ENCODE data around the gene RPL9.
"Not testable (repeated sequence)": the region's sequence is repeated elsewhere in the genome, so short reads cannot be mapped to it uniquely, and the experiment has no call there.

Gene RPL9

DNA sequence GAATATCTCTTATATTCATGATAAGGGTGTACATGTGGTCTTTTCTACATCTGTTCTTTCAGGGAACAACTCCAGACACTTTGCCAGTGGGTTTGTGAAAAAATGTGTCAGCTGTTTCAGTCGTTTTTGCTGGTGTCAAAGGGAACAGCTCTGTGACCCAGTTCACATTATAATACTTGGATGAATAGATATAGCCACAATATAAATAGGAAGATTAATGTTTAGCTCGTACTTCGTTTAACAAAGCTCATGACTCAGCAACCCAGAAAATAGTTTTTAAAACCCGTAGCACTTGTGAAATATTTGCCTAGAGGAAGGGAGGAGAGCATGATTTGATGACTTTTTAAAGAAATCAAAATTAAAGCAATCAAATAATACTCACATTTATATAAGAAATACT is 8.0 kb upstream of the RPL9 start:
- H3K4me3 ChIP-seq (replicated peaks; ENCODE audit: low read depth, low read length), result no peak overlapping the region
- DNase-seq (ENCODE audit: extremely low read depth, low read depth), result no peak
- TF ChIP-seq, protein P1, sequence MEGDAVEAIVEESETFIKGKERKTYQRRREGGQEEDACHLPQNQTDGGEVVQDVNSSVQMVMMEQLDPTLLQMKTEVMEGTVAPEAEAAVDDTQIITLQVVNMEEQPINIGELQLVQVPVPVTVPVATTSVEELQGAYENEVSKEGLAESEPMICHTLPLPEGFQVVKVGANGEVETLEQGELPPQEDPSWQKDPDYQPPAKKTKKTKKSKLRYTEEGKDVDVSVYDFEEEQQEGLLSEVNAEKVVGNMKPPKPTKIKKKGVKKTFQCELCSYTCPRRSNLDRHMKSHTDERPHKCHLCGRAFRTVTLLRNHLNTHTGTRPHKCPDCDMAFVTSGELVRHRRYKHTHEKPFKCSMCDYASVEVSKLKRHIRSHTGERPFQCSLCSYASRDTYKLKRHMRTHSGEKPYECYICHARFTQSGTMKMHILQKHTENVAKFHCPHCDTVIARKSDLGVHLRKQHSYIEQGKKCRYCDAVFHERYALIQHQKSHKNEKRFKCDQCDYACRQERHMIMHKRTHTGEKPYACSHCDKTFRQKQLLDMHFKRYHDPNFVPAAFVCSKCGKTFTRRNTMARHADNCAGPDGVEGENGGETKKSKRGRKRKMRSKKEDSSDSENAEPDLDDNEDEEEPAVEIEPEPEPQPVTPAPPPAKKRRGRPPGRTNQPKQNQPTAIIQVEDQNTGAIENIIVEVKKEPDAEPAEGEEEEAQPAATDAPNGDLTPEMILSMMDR (IDR thresholded peaks at IDR 0.05; ENCODE audit: low read depth, low read length, missing control alignments), result no peak

DNA sequence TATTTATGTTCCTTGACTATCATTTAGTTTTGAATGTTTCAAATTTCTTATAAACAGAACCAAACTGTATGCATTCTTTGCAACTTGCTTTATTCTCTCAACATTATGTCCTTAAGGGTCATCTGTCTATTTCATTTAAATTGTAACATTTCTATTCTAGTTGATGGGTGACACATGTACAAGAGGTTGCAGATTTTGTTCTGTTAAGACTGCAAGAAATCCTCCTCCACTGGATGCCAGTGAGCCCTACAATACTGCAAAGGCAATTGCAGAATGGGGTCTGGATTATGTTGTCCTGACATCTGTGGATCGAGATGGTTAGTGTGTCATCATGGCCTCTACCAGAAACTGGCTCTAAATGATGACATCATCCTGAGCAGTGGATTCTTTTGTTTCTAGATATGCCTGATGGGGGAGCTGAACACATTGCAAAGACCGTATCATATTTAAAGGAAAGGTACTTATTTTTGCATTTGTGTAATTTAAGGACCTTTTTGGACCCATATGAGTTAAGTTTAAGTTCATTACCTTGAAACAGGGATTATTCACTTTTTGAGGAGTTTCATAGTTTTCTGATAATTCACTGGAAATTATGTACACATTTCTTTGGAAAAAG is 6.3 kb upstream of the RPL9 start:
- DNase-seq (ENCODE audit: extremely low read depth, low read depth), result peak; percentile 63
- no peak overlapping the region for H3K4me3 ChIP-seq (replicated peaks; ENCODE audit: low read depth, low read length)
- TF ChIP-seq, protein P1 (IDR thresholded peaks at IDR 0.05; ENCODE audit: low read depth, low read length, missing control alignments), result no peak

DNA sequence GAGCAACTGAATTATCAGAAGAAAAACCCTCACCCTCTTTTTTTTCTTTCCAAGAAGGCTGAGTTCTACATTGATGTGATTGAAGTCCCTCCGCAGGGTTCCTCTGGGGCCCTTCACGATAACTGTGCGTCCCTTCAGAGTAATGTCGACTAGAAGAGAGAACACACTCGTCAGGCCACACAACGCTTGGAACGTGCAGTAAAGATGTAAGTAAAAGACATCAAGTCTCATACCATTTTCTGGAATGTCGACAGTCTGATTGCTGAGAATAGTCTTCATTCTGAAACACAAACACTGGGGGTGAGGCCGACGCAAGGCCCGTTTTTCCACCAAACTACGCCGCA is 589 bp downstream of the RPL9 start:
- H3K4me3 ChIP-seq (replicated peaks; ENCODE audit: low read depth, low read length), result peak overlapping the region; percentile 98
- DNase-seq (ENCODE audit: extremely low read depth, low read depth), result not testable (repeated sequence)

DNA sequence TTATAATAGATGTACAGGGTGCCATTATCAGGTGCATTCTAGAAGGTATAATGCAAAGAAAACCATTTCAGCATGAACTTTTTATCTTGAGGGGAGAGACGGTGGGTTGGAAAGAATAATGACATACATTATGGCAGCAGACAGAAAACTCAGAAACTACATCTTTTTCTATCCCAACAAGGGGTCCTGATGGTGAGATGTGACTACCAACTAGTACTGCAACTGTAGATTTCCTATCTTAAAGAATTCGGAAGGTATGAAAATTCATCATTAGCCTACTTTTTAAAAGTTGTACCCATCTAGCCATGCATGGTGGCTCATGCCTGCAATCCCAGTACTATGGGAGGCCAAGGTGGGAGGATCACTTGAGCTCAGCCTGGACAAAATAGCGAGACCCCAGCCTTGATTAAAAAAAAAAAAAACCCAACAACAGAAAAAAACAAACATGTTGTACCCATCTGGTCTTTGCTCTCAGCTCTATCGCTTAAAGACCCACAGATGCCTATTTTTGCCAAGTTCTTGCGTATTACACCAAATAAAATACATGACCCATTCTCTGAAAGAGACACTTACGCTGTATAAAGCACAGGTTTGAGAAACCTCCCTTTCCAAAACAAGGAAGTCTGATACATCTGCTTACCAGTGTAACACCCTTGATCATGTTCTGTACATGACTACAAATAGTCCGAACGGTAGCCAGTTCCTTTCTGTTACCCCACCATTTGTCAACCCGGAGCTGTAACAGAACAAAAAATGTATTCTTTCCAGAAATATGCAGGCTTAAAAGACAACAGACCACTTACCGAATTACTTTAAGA is 1.6 kb downstream of the RPL9 start:
- peak overlapping the region; percentile 98 for H3K4me3 ChIP-seq (replicated peaks; ENCODE audit: low read depth, low read length)
- no peak for DNase-seq (ENCODE audit: extremely low read depth, low read depth)
- TF ChIP-seq, protein P1 (IDR thresholded peaks at IDR 0.05; ENCODE audit: low read depth, low read length, missing control alignments), result no peak

DNA sequence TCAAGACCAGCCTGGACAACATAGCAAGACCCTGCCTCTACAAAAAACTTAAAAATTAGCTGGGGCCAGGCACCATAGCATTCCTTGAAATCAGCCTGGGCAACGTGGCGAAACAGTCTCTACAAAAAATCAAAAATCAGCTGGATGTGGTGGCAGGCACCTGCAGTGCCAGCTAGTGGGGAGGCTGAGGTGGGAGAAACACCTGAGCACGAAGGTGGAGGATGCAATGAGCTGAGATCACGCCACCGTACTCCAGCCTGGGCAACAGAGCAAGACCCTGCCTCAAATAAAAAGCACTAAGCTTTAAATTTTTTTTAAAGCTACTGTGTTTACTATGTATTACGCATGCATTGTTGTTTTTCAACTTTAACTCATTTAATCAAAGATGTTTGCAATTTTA is 3.2 kb downstream of the RPL9 start:
- DNase-seq (ENCODE audit: extremely low read depth, low read depth), result no peak

DNA sequence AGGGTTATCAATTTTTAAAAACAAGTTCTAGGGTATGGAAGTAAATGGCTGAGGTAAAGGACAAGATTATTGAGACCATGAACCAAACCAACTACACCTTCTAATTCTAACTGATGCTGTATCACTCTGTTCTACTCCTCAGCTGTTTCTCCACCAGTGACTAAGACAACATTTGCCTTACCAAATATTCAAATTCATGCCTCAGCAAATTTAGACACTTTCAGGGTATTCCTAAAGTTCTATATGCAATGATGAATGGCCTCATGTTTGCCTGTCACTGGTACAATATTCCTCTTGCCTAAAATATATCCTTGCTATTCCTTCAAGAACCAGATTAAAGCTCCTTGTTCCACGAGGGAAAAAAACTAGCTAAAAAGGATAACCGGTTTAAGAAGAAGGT is 5.0 kb downstream of the RPL9 start:
- DNase-seq (ENCODE audit: extremely low read depth, low read depth), result no peak
- TF ChIP-seq, protein P1 (IDR thresholded peaks at IDR 0.05; ENCODE audit: low read depth, low read length, missing control alignments), result no peak

More for the DNA sequence above, 3.2 kb downstream of the RPL9 start:
- H3K4me3 ChIP-seq (replicated peaks; ENCODE audit: low read depth, low read length), result peak overlapping the region; percentile 98
- TF ChIP-seq, protein P1 (IDR thresholded peaks at IDR 0.05; ENCODE audit: low read depth, low read length, missing control alignments), result no peak

DNA sequence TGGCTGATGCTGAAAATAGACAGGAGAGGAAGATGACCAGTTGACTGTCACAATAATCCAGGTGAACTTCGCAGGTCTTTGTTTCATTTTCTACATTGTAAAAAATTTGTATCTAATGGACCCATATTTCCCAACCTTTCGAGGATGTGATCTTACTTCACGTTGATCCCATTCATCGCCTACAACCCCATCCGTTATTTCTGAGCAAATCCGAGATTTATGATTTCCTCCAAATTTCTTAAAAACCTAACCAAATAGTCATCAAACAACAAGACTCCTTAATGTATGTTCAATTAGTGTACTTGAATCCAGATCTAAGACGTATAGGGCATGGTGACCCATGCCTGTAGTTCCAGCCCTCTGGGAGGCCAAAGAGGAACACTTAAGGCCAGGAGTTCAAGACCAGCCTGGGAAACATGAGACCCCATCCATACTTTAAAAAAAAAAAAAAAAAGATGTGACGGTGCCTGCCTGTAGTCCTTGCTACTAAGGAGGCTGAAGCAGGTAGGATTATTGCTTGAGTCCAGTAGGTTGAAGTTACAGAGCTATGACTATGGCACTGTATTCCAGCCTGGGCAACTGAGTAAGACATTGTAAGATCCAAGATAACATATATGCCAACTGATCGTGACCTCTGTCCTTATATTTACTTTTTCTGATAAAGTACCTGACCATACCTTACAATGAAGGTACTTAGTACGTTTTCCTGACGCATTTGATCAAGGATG is 5.7 kb downstream of the RPL9 start:
- DNase-seq (ENCODE audit: extremely low read depth, low read depth), result no peak
- TF ChIP-seq, protein P1 (IDR thresholded peaks at IDR 0.05; ENCODE audit: low read depth, low read length, missing control alignments), result no peak
- H3K4me3 ChIP-seq (replicated peaks; ENCODE audit: low read depth, low read length), result no peak overlapping the region

More for the DNA sequence above, 5.0 kb downstream of the RPL9 start:
- no peak overlapping the region for H3K4me3 ChIP-seq (replicated peaks; ENCODE audit: low read depth, low read length)
